NCI-H2029 (cell line): ENCODE measurements around the gene KIFAP3.
"Not testable (repeated sequence)": the region's sequence is repeated elsewhere in the genome, so short reads cannot be mapped to it uniquely, and the experiment has no call there.

Experiments
- DNase-seq: peaks from one replicate; lab custom pipeline; 2025; lab: John Stamatoyannopoulos, UW

KIFAP3 gene

DNA sequence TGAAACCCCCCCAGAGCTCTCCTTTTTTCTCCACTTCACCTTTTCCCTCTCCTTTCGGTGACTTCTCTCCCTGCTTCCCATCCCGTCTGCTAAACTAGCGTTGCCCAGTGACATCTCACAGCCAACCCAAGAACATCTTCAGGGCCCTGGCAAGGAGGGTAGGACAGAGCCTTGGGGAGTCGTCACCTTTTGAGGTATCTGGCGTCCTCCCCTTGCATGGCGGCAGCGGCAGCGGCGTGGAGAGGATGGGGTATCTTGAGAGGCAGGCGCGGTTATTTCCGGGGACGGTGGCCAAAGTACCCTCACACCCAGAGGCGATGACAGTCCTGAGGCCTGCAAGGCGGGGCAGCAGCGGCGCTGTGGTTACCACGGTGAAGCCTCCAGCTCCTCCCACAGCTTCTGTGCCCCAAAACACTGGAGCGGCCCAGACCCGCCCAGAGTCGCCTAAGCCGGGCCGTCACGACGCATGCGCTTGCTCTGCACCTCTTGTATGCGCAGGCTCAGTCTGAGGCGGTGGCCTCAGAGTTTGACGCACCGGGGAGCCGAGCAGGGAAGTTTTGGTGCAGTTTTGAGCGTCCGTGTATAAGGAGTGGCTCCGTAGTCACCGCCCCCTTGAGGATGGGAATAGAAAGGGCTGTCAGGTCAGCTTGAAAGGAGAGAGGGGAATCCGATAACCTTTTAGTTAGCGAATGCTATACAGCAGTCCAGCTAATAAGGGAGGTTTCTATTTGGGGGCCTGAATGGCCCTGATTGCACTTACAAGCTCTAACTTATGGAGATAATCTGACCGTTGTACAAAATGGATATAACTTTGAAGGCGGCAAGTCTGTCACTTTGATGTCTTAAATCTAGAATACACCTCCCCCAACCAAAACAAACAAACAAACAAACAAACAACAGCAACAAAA, at the start of gene KIFAP3:
Gene KIFAP3 (minus strand): TSS at position 446 of the 908 bp plus-strand sequence. CDS start 228 bp downstream, at position 218.
- DNase-seq, result peak; percentile 79

DNA sequence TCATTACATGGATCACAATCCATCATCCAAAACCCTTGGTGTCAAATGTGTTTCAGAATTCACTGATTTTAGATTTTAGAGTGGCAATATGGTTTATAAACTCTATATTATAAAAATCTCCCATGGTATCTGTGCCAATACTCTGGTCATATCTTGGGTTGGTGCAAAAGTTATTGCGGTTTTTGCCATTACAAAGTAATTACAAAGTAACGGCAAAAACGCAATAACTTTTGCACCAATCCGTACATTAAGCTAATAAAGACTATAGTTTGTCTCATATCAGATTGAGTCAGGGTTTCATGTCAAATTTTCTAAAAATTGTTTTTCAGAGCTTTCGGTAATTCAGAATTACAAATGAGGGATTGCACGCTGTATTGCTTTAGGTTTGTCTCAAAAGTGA, 47.9 kb upstream of the KIFAP3 start:
- DNase-seq, result no peak

DNA sequence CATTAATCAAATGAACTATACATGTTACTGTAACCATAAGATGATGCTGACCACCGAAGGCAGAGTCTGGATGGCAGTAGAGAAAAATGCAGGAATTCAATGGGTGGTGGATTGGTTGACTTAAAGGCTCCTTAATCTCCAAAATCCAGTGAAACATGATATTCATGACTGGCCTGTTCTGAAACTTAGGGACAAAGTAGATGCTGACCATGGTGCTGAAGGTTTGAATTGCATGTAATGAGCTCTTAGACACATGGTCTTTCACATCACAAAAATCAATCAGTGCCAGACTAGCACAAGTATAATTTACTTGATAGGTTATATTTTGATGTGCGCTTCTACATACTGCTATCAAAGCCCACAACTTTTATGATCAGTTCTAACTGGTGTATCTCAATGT, 40.4 kb upstream of the KIFAP3 start:
- DNase-seq, result no peak

DNA sequence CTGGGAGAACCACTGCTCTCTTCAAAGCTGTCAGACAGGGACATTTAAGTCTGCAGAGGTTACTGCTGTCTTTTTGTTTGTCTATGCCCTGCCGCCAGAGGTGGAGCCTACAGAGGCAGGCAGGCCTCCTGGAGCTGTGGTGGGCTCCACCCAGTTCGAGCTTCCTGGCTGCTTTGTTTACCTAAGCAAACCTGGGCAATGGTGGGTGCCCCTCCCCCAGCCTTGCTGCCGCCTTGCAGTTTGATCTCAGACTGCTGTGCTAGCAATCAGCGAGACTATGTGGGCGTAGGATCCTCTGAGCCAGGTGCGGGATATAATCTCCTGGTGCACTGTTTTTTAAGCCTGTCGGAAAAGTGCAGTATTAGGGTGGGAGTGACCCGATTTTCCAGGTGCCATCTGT, 38.6 kb upstream of the KIFAP3 start:
- DNase-seq, result not testable (repeated sequence)

DNA sequence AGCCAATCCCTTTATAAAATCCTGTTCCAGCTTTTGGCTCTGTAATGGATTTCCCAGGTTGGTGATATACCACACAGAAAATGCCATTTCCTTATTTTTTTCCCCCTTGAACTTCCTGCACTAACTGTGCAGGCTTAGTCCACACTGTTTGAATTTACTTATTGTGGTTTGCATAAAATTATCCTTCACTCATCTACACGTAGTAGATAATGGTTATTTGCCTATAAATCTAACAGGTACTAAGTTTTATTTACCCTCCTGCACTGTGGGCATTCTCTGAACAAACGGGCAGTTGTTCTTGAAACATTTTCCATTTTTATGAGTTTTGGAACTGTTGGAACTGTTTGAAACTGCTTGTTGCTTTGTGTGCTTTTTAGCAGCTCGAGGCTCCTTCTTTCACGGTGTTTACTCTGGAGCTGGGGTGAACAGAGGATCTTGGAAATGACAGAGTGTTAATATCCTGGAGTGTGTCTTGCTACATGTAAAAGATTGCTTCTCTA, 23.0 kb upstream of the KIFAP3 start:
- DNase-seq, result no peak

DNA sequence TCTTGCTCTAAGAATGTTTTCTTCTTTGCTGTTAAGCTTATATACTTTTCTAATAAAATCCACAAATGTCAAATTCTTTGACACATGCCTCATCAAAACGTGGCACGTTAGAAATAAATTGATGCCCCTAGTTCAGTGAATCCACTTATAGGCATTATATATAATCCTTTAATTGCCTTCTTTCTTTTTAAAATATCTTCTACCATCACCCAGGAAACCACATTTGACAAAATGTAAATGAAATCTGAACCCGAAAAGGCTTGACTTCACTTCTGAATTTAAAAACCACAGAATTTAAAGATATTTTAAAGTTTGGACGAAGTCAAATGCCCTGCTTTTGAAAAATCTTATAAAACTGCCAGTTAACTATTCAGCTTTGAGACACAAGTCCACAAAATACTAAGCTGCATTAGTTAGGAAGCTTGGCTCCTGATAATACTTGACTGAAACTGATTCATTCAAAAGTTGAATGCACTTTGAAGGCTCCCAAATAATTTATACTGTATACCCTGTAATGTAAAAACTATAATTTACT, 22.4 kb upstream of the KIFAP3 start:
- DNase-seq, result no peak

DNA sequence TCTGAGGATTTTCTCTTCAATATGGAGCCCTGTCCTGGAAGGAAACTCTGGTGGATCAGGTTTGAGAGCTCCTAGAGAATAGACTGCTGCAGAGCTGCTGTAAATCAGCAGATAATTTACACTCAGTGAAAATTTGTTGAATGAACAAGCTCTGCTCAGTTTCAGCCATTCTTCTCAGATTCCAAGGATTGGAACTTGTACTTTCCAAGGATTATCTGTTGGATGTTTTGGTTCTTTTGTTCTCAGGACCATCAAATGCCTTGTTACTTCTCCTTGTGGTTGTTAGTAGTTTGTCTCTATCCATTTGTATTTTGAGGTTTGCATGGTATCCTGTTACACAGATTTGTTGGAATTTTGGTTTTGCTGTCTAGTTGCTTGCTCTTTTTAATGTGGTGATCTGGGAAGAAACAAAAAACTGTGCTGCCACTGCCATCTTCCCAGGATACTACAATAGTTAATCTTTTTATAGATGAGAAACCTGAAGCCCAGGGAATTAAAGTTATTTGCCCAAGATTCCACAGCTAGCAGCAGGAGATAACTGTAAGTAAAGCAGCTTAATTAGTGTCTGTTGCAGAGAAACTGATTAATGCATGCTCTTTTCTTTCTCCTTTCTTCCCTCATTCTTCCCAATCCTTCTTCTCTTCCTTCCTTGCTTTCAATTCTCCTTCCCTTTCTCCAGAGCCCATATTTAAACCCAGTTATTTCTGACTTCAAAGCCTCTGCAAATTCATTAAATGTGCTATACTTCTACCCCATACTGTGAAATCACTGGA, 21.7 kb upstream of the KIFAP3 start:
- DNase-seq, result no peak

DNA sequence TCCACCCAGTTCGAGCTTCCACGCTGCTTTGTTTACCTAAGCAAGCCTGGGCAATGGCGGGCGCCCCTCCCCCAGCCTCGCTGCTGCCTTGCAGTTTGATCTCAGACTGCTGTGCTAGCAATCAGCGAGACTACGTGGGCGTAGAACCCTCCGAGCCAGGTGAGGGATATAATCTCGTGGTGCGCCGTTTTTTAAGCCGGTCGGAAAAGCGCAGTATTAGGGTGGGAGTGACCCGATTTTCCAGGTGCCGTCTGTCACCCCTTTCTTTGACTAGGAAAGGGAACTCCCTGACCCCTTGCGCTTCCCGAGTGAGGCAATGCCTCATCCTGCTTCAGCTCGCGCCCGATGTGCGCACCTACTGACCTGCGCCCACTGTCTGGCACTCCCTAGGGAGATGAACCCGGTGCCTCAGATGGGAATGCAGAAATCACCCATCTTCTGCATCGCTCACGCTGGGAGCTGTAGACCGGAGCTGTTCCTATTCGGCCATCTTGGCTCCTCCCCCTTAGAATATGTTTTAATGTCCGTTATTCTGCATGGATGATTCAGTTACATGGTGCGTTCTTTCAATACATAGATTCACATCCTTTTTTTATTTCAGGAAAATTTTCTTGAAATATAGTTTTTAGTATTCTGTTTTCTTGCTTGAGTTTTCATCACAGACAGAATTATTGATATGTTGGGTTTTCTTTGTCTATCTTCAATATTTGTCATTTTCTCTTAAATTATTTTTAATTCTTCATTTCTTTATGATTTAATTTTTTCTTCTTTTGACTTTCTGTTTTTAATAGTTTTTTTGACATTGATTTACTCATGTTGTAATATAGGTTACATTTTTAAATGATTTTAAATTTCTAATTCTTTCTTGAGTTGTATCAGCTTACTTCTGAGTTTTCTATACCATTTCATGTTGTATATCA, 20.5 kb upstream of the KIFAP3 start:
- not testable (repeated sequence) for DNase-seq

DNA sequence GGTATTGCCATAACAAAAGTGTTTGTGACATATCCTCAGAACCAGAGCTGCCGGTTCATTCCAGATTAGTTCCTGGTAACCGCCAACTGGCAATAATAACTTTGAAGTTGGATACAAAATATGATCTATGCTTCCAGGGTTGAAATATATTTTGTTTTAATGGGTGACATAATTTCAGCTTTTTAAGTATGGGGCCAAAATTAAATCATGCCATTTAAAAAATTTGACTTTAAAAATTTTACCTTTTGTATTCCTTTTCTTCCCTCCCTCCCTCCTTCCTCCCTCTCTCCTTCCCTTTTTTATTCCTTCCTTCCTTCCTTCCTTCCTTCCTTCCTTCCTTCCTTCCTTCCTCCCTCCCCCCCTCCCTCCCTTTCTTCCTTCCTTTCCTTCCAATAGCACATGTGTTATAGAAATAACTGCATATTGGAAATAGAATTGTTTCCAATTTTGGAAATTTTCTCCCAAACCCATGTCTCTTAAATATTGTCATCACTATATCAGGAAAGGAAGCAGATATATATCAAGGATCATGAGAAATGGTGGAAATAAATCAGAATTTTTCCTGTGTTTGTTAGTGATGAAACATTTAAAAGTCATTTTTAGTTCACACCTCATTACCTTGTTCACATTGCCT, 12.0 kb upstream of the KIFAP3 start:
- DNase-seq, result no peak

DNA sequence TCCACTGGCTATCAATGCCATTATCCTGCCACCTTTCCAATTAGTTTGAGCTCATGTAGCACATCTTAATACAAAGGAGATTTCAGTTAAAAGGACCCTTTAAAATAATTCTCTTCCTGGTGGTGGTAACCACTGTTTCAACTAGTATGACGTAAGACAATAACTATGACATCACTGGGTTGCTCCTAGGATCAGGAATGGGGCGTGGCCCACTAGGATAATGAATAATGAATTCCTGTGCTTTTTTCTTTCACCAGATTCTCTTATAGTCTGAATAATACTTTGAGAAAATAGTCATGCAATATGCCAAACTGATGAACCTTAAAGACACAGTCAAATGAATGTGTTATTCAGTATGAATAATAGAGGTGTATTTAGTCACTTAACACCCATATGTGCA, 10.6 kb upstream of the KIFAP3 start:
- no peak for DNase-seq

DNA sequence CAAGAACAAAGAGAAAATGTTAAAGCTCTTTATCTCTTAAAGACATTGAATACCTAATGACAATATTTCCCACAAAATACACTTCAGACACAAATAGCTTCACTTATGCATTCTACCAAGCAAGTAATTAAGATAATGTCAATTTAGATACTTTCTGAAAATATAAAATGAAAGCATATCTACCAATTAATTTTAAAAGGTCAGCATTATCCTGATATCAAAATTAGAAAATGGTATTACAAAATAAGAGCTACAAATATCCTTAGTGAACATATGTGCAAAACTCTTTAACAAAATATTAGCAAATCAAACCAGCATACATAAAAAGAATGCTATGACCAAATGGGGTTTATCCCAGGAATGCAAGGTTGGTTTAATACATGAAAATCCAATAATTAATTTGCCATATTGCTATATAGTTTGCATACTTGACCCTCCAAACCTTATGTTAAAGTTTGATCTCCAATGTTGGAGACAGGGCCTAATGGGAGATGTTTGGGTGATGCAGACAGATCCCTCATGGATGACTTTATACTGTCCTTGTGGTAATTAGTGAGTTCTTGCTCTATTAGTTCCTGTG, 4.2 kb upstream of the KIFAP3 start:
- no peak for DNase-seq

DNA sequence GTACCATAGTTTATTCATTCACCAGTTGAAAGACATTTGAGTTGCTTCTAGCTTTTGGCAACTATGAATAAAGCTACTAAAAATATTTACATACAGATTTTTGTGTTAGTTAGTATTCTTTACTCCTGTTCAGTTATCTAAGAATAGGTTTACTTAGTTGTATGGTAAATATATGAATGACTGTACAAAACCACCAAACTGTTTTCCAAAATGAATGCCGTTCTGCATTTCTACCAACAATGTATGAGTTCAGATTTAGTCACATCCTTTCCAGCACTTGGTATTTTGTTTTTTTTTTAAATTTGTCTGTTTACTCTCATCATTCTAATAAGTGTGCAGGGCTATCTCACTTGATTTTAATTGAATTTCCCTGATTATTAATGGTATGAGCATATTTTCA, 3.4 kb upstream of the KIFAP3 start:
- DNase-seq, result no peak

DNA sequence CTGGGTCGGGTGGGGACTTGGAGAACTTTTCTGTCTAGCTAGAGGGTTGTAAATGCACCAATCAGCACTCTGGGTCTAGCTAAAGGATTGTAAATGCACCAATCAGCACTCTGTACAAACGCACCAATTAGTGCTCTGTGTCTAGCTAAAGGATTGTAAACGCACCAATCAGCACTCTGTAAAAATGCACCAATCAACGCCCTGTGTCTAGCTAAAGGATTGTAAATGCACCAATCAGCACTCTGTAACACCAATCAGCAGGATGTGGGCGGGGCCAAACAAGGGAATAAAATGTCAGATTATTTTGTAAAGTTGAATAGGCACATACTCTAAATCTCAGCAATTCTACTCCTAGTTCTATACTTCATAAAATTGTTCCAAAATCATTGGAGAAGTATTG, 2.5 kb upstream of the KIFAP3 start:
- not testable (repeated sequence) for DNase-seq

DNA sequence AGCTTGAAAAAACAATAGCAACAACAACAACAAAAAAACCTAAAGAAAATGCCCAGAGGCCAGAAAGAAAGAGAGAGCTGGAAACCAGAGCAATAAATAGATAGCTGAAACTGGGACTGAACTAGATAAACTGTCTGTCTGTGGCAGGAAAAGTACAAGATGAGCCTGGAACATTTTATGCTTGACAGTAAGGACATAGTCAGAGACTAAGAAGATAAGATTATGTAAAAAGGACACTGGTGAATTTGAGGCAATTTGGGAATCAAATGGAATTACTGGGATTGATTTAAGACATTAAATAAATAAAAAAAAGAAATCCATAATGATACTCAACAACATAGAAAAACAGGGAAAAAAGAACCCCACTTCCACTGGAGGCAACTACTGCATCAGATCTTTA, 1.7 kb upstream of the KIFAP3 start:
- no peak for DNase-seq

DNA sequence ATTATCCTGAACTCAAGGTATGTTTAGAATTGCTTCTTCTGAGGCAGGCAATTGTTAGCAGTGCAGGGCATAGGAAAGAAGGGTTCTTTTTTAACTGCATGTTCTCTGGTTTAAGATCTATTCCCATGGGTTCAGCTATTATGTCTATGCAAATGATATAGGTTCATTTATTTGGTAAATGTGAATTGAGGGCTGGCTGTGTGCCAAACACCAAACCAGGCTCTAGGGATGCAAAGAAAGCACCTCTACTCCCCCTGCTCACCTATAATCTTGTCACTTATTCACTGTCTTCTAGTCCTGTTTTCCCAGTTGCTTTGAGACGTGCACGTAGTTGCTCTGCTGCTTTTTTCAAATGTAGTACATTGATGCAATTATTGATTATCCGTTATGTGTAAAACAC, 691 bp upstream of the KIFAP3 start:
- no peak for DNase-seq

DNA sequence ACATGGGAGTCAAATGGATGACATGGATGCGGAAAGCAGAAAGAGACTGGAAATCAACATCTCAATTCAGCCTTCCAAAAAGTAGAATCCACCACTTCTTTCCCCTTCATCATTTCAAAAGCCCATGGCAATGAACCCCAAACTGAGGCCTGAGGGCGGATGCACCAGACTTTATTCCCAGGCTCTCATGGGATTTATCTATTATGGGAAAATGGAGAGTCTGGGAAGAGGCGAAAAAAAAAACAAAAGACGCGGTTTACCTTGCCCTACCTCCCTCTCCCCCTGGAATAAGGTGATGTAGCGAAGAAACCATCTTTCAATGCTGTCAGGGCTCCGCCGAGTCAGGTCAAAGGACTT, 624 bp downstream of the KIFAP3 start:
- no peak for DNase-seq

DNA sequence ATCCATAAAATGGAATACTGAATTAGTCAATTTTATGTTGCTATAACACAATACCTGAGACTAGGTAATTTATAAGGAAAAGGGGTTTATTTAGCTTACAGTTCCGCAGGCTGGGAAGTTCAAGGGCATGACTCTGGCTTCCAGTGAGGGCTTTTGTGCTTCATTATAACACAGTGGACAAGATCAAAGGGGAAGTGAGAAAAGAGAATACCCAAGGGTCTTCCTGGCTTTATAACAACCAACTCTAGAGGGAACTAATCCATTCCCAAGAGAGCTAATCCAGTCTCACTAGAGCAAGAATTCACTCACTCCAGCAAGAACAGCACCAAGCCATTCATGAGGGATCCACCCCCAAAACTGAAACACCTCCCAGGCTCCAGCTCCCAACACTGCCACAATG, 3.1 kb downstream of the KIFAP3 start:
- no peak for DNase-seq

DNA sequence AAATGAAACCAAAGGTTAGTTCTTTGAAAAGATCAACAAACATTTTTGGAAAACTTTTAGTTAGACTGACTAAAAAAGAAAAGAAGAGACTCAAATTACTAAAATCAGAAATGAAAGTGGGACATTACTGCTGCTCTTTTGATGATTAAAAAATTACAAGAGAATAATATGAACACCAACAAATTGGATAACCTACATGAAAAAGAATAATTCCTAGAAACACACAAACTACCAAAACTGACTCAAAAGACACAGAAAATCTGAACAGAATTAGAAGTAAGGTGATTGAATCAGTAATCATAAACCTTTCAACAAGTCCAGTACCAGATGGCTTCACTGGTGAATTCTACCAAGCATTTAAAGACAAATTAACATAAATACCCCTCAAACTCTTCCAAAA, 5.6 kb downstream of the KIFAP3 start:
- DNase-seq, result no peak

DNA sequence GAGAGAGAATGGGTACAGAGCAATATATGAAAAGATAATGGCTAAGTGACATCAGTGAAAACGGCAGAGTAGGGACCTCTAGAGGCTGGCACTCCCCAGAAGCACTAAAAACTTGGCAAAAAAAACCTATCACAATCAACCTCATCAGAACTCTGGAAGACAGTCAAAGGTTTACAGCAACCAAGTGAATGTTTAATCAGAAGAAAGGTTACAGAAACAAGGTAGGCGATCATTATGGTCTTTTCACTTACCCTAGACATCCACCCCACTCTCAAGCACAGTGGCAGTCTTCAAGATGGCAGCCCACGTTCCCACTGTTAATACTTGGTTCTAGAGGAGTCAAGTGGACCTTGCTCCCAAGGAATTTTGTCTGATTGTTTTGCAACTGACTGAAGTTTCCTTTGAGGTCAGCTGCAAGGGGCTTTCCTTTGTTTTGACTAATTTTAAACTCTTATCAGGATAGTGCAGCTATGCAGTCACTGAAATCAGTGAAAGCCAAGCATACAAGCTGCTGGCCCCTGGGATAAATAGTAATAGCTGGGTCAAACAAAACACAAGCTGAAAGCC, 7.2 kb downstream of the KIFAP3 start:
- no peak for DNase-seq

DNA sequence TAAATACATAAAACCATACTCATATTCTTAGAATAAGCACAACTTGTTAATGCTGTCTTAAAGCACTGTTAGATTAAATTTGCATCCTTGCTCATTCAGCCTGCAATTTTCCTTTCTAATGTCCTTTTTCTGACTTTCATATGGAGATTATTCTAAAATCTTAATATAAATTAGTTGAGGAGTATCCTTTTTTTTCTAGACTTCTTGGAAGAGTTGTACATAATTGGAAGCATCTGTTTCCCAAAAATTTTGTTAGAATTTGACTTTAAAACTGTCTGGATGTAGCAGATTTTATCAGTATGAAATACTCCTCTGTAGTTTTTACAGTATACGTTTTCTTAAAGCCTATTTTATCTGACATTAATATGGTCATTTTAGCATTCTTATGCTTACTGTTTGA, 9.7 kb downstream of the KIFAP3 start:
- no peak for DNase-seq
